ENCODE results near the gene UNC5C. TPM values are rescaled to one million over a fixed set of nuclear protein-coding genes. Genes with fewer than 3 reads are reported as not detected.

The UNC5C gene
- total RNA-seq, 4 donors from 2014 or later: 4.6 to 8.1 (median 6.0) TPM

- TF ChIP-seq CTCF (IDR thresholded peaks at IDR 0.05): no peak
- DNase-seq (ENCODE audit: low spot score): no peak
- ATAC-seq (ENCODE audit: low FRiP score): peak; percentile 31
Observed at GRCh38 chr4:95546866-95547714, 1.7 kb downstream of the UNC5C start.

- no peak for TF ChIP-seq CTCF (IDR thresholded peaks at IDR 0.05)
- ATAC-seq (ENCODE audit: low FRiP score) (no peak), DNase-seq (ENCODE audit: low spot score) (no peak)
Observed at GRCh38 chr4:95546221-95546620, 2.6 kb downstream of the UNC5C start.

GRCh38 chr4:95545546-95545945 lies 3.2 kb downstream of the UNC5C start:
- ATAC-seq (ENCODE audit: low FRiP score): no peak
- DNase-seq (ENCODE audit: low spot score): no peak
- TF ChIP-seq CTCF (IDR thresholded peaks at IDR 0.05): no peak

GRCh38 chr4:95544113-95545103 lies 4.4 kb downstream of the UNC5C start:
- ATAC-seq (ENCODE audit: low FRiP score) (no peak), DNase-seq (ENCODE audit: low spot score) (no peak)
- no peak for TF ChIP-seq CTCF (IDR thresholded peaks at IDR 0.05)

- no peak for TF ChIP-seq CTCF (IDR thresholded peaks at IDR 0.05)
- DNase-seq (ENCODE audit: low spot score): no peak
- no peak for ATAC-seq (ENCODE audit: low FRiP score)
Observed at GRCh38 chr4:95541889-95542607, 6.7 kb downstream of the UNC5C start.

GRCh38 chr4:95541094-95541493 lies 7.7 kb downstream of the UNC5C start:
- DNase-seq (ENCODE audit: low spot score): no peak
- no peak for TF ChIP-seq CTCF (IDR thresholded peaks at IDR 0.05)

More at GRCh38 chr4:95541094-95541493, 7.7 kb downstream of the UNC5C start:
- ATAC-seq (ENCODE audit: low FRiP score): no peak

Measured in omental fat pad (tissue), 4 donors.